ENCODE measurements around the gene CCRL2. TPM values are rescaled to one million over a fixed set of nuclear protein-coding genes. Genes with fewer than 3 reads are reported as not detected.

The CCRL2 gene
- total and polyA plus RNA-seq, 9 of the 15 experiments (the other 6 are each of a cell fraction or from before 2014, with no cell fraction given) = 3.4 to 5.7 (median 4.0) TPM

DNA sequence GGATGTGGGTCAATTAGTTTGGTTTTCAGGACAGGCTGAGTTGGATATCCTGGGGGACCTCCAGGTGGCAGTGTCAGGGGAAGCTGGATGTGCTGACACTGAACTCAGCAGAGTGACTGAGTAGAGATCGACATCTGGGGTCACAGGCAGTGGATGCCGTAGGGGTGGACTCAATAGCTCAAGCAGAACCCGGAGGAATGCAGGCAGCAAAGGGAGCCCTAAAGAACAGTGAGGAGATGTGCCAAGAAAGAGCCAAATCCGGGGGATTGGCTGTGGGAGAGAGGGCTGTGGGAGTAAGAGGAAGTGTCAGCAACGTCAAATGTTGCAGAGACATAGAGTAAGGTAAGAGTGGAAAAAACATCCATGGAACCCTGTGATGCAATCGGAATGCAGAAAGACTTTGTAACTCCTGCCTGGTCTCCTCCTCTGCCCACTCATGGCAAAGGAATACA, 11.8 kb upstream of the CCRL2 start (continued):
- TF ChIP-seq CHD4 (IDR thresholded peaks at IDR 0.05; ENCODE audit: insufficient read depth, insufficient replicate concordance, low read depth, low read length, poor library complexity, severe bottlenecking) (peak; percentile 69), SMAD4 (CRISPR knock-in tag; conservative IDR thresholded peaks at IDR 0.05) (0 out of 2 replicates have a peak, but pooled peaks have one; percentile 17), MCM3 (IDR thresholded peaks at IDR 0.05) (no peak), MAFG (tag; conservative IDR thresholded peaks at IDR 0.05) (peak; percentile 37), ERF (CRISPR knock-in tag; IDR thresholded peaks at IDR 0.05) (no peak), ASH1L (IDR thresholded peaks at IDR 0.05; ENCODE audit: borderline replicate concordance, low read depth, partially characterized antibody) (no peak), TCF7L2 (IDR thresholded peaks at IDR 0.05; ENCODE audit: low read depth, low read length) (no peak), PYGO2 (tag; IDR thresholded peaks at IDR 0.05) (no peak), HDAC2 (IDR thresholded peaks at IDR 0.05) (0 out of 2 replicates have a peak, but pooled peaks have one; percentile 19), ZNF707 (CRISPR knock-in tag; conservative IDR thresholded peaks at IDR 0.05) (no peak), RBM25 (IDR thresholded peaks at IDR 0.05; ENCODE audit: low read depth, low read length, severe bottlenecking) (peak; percentile 36), CEBPG (CRISPR knock-in tag; IDR thresholded peaks at IDR 0.05) (no peak), CEBPG (tag; conservative IDR thresholded peaks at IDR 0.05 in 1 of 2, IDR thresholded peaks at IDR 0.05 in 1 of 2) (peak; percentile 89 to 93), ZNF175 (CRISPR knock-in tag; IDR thresholded peaks at IDR 0.05; ENCODE audit: low read depth) (peak; percentile 68; the same call in 1 of the 2 replicates), TARDBP (IDR thresholded peaks at IDR 0.05) (no peak; the same call in 1 of the 2 replicates), SMARCA5 (IDR thresholded peaks at IDR 0.05) (peak; percentile 68; the same call in 1 of the 2 replicates), RFX5 (IDR thresholded peaks at IDR 0.05; ENCODE audit: low read depth, low read length) (no peak), SMARCA4 (IDR thresholded peaks at IDR 0.05) (peak; percentile 52; the same call in 1 of the 2 replicates), NCOA1 (IDR thresholded peaks at IDR 0.05; ENCODE audit: low read depth) (no peak), MYNN (IDR thresholded peaks at IDR 0.05) (no peak), MYNN (CRISPR knock-in tag; IDR thresholded peaks at IDR 0.05) (no peak), ZNF79 (CRISPR knock-in tag; IDR thresholded peaks at IDR 0.05; ENCODE audit: low read depth) (peak; percentile 14; the same call in 1 of the 2 replicates), ETV1 (tag; conservative IDR thresholded peaks at IDR 0.05; ENCODE audit: low read depth) (peak; percentile 21; the same call in 1 of the 2 replicates)
- TF ChIP-seq, protein P1, sequence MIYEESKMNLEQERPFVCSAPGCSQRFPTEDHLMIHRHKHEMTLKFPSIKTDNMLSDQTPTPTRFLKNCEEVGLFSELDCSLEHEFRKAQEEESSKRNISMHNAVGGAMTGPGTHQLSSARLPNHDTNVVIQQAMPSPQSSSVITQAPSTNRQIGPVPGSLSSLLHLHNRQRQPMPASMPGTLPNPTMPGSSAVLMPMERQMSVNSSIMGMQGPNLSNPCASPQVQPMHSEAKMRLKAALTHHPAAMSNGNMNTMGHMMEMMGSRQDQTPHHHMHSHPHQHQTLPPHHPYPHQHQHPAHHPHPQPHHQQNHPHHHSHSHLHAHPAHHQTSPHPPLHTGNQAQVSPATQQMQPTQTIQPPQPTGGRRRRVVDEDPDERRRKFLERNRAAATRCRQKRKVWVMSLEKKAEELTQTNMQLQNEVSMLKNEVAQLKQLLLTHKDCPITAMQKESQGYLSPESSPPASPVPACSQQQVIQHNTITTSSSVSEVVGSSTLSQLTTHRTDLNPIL (CRISPR knock-in tag; IDR thresholded peaks at IDR 0.05) = no peak
- TF ChIP-seq, protein P2, sequence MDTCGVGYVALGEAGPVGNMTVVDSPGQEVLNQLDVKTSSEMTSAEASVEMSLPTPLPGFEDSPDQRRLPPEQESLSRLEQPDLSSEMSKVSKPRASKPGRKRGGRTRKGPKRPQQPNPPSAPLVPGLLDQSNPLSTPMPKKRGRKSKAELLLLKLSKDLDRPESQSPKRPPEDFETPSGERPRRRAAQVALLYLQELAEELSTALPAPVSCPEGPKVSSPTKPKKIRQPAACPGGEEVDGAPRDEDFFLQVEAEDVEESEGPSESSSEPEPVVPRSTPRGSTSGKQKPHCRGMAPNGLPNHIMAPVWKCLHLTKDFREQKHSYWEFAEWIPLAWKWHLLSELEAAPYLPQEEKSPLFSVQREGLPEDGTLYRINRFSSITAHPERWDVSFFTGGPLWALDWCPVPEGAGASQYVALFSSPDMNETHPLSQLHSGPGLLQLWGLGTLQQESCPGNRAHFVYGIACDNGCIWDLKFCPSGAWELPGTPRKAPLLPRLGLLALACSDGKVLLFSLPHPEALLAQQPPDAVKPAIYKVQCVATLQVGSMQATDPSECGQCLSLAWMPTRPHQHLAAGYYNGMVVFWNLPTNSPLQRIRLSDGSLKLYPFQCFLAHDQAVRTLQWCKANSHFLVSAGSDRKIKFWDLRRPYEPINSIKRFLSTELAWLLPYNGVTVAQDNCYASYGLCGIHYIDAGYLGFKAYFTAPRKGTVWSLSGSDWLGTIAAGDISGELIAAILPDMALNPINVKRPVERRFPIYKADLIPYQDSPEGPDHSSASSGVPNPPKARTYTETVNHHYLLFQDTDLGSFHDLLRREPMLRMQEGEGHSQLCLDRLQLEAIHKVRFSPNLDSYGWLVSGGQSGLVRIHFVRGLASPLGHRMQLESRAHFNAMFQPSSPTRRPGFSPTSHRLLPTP (IDR thresholded peaks at IDR 0.05; ENCODE audit: borderline replicate concordance, extremely low read depth, insufficient read length) = no peak
